ENCODE measurements around the gene PACRG.

DNA sequence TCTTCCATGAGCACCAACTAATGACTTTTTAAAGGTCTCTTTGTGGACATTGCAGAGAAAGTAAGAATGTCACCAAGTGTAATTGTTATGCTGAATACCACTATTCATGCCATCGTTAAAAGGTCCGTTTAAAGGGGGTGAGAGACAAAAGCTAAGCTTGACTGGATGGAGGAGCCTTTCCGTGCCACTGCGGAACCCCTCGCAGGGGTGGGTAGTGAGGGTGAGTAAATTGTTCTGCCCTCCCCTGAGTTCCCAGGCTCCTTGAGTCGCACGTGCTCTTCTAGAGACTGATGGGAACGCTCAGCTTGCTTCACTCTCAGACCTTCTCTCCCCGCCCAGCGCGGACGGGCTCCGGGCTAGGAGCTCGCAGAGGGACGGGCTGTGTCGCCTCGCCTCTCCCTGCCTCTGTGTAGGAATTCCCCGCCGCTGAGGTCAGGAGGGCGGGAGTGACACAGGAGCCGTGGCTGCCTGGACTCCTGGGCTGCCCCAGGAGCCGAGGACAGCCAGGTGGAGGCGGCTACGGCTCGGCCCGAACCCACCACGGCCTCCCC is 371.9 kb downstream of the PACRG start:
- TF ChIP-seq, protein P1, sequence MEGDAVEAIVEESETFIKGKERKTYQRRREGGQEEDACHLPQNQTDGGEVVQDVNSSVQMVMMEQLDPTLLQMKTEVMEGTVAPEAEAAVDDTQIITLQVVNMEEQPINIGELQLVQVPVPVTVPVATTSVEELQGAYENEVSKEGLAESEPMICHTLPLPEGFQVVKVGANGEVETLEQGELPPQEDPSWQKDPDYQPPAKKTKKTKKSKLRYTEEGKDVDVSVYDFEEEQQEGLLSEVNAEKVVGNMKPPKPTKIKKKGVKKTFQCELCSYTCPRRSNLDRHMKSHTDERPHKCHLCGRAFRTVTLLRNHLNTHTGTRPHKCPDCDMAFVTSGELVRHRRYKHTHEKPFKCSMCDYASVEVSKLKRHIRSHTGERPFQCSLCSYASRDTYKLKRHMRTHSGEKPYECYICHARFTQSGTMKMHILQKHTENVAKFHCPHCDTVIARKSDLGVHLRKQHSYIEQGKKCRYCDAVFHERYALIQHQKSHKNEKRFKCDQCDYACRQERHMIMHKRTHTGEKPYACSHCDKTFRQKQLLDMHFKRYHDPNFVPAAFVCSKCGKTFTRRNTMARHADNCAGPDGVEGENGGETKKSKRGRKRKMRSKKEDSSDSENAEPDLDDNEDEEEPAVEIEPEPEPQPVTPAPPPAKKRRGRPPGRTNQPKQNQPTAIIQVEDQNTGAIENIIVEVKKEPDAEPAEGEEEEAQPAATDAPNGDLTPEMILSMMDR (conservative IDR thresholded peaks at IDR 0.05; ENCODE audit: low read length) = no peak
- TF ChIP-seq EZH2phosphoT487 (IDR thresholded peaks at IDR 0.05; ENCODE audit: borderline replicate concordance, low read depth, low read length) = no peak

Measured in OCI-LY7 (cell line).